T-helper 22 cell (primary cell): ENCODE measurements around the gene HM13.
"Not testable (repeated sequence)": the region's sequence is repeated elsewhere in the genome, so short reads cannot be mapped to it uniquely, and the experiment has no call there.

Source experiments
- DNase-seq: peaks from one replicate; pipeline ENCODE4 v3.0.0-alpha.2; 2020; ENCODE audit warnings: low read depth

The HM13 gene, protein sequence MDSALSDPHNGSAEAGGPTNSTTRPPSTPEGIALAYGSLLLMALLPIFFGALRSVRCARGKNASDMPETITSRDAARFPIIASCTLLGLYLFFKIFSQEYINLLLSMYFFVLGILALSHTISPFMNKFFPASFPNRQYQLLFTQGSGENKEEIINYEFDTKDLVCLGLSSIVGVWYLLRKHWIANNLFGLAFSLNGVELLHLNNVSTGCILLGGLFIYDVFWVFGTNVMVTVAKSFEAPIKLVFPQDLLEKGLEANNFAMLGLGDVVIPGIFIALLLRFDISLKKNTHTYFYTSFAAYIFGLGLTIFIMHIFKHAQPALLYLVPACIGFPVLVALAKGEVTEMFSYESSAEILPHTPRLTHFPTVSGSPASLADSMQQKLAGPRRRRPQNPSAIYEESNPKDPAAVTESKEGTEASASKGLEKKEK

GRCh38 chr20:31514154-31515071 is at the start of gene HM13:
Gene HM13 (plus strand): TSS chr20:31514442. CDS start chr20:31514552, 110 bp downstream.
- peak; percentile 78 for DNase-seq

DNA sequence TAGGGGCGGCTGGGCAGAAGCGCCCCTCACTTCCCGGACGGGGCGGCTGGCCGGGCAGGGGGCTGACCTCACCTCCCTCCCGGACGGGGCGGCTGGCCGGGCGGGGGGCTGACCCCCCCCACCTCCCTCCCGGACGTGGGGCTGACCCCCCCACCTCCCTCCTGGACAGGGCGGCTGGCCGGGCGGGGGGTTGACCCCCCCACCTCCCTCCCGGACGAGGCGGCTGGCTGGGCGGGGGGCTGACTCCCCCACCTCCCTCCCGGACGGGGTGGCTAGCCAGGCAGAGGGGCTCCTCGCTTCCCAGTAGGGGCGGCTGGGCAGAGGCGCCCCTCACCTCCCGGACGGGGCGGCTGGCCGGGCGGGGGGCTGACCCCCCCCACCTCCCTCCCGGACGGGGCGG is 43.3 kb upstream of the HM13 start:
- DNase-seq, result not testable (repeated sequence)

GRCh38 chr20:31472395-31473330 is 41.6 kb upstream of the HM13 start:
- no peak for DNase-seq

- DNase-seq, result no peak
Measured at GRCh38 chr20:31473331-31474096, 40.7 kb upstream of the HM13 start.

DNA sequence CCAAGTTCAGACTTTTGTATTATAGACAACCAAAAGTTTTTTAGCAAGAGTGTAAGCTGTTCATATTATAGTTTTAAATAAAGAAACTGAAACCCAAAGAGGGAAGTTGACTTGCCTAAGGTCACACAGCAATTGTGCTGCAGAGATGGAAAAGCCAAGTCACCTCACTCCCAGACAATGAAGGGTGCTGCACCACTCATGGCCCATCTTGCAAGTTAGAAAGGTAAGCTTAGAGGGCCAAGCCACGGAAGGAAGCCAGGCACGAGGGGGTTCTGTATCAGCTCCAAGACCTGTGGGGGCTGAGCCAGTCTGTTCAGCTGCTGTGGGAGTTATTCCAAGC is 40.2 kb upstream of the HM13 start:
- no peak for DNase-seq

GRCh38 chr20:31474758-31475427 is 39.3 kb upstream of the HM13 start, which contains the start of the genes DEFB124 and REM1:
Gene DEFB124 (minus strand): TSS chr20:31475127. CDS start chr20:31473013, 2,114 bp downstream.
Gene REM1 (plus strand): TSS chr20:31475288. CDS start chr20:31476446, 1,158 bp downstream.
- no peak for DNase-seq

- no peak for DNase-seq
Measured at GRCh38 chr20:31475472-31476293, 38.6 kb upstream of the HM13 start.

GRCh38 chr20:31476294-31476585 is 38.0 kb upstream of the HM13 start:
- DNase-seq, result no peak

DNA sequence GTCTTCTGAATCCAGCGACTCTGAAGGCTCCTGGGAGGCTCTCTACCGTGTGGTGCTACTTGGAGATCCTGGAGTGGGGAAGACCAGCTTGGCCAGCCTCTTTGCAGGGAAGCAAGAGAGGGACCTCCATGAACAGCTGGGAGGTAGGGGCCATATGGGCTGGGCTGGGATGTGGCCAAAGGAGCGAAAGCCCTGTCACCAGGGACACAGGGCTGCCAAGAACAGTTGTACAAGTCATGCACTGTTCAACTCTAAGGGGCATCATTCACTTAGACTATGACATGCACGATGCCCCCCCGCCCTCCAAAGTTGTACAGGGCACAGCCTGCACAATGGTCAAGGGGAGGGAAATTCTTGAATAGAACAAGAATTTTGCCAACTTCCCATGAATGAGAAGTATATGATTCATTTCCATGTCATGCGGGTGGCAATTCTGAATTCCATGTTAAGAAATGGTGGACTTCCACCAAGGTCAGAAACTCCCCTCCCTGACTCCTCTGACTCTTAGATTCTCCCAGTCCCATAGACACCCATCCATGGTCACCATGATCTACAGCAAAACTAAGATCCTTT is 37.5 kb upstream of the HM13 start:
- no peak for DNase-seq

DNA sequence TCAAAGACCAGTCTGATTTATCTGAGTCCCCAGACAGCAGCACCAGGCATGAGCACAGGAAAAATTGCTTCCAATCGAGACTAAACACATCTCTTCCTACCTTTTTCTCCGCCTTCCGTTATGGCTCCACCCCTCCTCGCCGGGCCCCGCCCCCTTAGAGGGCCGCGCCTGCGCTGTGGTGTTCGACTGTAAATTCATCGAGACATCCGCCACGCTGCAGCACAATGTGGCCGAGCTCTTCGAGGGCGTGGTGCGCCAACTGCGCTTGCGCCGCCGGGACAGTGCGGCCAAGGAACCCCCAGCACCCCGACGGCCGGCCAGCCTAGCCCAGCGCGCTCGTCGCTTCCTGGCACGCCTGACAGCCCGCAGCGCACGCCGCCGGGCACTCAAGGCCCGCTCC is 30.2 kb upstream of the HM13 start:
- DNase-seq, result no peak

DNA sequence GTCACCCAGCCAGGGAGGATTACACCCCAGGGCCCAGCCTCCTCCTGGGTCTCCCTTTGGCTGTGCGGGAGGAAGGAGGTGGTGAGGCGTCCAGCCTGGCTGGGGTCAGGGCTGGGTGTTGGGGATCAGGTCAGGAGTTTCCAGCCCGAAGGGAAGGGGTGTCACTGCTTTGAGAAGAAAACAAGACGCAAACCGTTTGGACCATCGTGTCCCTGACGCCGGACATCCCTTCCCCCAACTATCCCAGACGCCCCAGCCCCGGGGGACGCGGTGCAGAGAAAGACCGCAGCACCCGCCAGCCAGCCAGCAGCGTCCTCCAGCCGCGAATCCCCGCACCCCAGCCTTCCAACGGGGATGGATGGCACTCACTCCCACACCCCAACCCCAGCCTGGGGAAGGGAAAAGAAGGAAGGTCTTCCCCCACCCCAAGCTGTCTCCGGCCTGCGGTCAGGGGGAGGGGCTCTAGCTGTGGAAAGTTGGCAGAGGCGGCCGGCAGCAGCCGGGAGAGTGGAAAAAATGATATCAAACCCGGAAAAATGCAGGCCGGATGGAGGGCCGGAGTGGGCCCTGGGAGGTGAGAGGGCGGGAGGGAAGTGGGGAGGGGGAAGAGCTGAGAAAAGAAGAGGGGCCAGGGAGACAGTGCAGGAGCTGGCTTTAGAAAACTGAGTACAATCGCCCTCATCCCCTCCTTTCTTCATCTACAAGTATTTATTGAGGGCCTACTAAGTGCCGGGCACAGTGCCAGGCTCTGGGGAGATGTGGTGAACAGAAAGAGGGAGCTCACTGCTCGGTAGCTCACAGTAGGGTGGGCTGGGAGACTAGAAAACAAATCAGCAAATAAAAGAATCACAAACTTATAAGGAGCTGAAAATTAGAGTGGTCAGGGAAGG is 28.5 kb upstream of the HM13 start:
- DNase-seq, result no peak

GRCh38 chr20:31488115-31488514 is 26.1 kb upstream of the HM13 start:
- DNase-seq, result no peak

DNA sequence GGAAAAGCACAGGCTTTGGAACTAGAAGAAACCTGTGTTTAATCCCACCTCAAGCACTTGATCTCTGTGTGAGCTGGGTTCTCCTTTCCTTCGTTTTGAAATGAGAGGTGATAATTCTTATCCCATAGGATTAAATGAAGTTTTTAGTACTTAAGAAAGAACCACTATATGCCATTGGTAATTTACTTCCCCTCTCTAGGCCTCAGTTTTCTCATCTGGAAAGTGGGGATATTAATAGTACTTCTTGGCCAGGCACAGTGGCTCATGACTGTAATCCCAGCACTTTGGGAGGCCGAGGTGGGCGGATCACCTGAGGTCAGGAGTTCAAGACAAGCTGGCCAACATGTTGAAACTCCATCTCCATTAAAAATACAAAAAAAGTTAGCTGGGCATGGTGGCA is 25.1 kb upstream of the HM13 start:
- DNase-seq, result no peak

DNA sequence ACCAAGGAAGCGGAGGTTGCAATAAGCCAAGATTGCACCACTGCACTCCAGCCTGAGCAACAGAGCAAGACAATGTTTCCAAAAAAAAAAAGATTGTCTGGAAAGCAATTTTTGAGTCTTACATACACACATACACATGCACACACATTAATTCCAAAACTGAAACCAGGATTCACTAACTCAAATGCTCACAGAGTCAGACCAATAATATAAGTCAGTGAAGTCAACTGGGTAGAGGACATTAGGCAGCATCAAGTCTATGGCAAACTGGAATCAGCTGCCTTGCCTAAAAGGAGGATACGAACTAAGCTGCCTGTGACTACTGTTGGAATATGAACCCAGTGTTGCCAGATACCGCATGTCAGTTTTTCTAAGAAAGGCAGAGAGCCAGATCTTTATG is 23.5 kb upstream of the HM13 start:
- no peak for DNase-seq

DNA sequence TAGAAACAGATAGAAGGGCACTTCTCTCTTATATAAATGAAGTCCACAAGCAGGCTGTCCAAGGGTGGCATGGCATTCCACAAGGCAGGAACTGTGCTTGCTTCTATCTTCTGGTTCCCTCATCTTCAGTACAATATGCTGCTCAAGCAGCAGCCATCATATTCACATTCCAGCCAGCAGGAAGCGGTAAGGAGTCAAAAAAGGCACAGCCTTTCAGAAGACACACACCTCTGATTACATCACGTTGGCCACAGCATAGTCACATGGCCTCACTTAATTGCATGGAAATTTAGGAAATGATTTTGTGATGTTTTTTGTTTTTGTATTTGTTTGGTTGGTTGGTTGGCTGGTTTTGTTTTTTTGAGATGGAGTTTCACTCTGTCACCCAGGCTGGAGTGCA is 20.1 kb upstream of the HM13 start:
- DNase-seq, result no peak

- DNase-seq, result no peak
Measured at GRCh38 chr20:31496761-31497295, 17.4 kb upstream of the HM13 start.

DNA sequence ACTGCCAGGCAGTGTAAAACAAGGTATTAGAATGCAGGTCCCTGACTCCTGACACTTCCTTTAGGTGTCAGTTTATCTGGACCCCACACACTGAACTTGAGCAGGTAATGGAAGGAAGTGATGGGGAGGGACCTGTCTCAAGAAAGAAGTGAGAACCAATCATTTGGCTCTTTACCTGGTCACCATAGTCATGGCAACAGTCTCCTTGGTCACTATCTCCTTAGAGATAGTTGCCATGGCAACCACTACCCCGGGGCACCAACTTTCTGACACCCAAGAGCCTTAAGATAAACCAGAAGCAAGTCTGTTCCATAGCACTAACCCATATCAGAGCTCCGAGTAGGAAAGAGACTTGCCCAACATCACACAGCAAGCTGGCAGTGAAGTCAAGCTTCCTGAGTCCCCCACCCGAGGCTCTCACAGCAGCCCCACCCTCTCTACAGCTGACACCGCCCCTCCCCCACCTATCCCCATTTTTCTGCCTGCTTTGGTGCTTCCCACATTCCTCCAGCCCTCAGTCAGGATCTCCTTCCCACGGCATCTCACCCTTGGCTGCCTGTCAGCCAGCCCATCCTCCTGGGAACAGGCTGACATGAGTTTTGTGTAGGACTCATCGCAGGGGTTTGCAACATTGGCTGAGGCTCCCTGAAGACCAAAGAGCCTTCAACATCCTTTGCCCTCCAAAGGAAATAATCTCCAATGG is 16.3 kb upstream of the HM13 start:
- no peak for DNase-seq
